ENCODE data around the gene PLPP6.

DNA sequence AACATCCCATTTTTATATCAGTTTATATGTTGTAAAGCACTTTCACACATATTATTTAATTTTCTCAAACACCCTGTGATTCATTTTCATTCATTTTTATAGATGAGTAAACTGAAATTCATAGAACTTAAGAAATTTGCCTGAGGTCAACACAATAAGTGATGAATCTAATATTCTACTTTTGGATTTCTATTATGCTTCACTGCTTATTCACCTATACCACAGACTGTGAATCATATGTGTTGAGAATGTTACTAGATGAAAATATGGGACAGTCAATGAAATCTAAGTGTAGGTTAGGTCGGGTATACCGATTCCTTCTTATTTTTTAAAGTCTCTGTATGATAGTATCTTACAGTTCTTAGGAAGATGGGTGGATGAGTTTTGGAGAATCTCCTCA is 42.0 kb downstream of the PLPP6 start:
- TF ChIP-seq, protein P1, sequence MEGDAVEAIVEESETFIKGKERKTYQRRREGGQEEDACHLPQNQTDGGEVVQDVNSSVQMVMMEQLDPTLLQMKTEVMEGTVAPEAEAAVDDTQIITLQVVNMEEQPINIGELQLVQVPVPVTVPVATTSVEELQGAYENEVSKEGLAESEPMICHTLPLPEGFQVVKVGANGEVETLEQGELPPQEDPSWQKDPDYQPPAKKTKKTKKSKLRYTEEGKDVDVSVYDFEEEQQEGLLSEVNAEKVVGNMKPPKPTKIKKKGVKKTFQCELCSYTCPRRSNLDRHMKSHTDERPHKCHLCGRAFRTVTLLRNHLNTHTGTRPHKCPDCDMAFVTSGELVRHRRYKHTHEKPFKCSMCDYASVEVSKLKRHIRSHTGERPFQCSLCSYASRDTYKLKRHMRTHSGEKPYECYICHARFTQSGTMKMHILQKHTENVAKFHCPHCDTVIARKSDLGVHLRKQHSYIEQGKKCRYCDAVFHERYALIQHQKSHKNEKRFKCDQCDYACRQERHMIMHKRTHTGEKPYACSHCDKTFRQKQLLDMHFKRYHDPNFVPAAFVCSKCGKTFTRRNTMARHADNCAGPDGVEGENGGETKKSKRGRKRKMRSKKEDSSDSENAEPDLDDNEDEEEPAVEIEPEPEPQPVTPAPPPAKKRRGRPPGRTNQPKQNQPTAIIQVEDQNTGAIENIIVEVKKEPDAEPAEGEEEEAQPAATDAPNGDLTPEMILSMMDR (IDR thresholded peaks at IDR 0.05), result no peak
- TF ChIP-seq, protein P2, sequence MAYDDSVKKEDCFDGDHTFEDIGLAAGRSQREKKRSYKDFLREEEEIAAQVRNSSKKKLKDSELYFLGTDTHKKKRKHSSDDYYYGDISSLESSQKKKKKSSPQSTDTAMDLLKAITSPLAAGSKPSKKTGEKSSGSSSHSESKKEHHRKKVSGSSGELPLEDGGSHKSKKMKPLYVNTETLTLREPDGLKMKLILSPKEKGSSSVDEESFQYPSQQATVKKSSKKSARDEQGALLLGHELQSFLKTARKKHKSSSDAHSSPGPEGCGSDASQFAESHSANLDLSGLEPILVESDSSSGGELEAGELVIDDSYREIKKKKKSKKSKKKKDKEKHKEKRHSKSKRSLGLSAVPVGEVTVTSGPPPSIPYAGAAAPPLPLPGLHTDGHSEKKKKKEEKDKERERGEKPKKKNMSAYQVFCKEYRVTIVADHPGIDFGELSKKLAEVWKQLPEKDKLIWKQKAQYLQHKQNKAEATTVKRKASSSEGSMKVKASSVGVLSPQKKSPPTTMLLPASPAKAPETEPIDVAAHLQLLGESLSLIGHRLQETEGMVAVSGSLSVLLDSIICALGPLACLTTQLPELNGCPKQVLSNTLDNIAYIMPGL (CRISPR knock-in tag; IDR thresholded peaks at IDR 0.05), result no peak
- TF ChIP-seq CREB1 (CRISPR knock-in tag; IDR thresholded peaks at IDR 0.05) (no peak), SP1 (CRISPR knock-in tag; conservative IDR thresholded peaks at IDR 0.05) (no peak)
- TF ChIP-seq, protein P3, sequence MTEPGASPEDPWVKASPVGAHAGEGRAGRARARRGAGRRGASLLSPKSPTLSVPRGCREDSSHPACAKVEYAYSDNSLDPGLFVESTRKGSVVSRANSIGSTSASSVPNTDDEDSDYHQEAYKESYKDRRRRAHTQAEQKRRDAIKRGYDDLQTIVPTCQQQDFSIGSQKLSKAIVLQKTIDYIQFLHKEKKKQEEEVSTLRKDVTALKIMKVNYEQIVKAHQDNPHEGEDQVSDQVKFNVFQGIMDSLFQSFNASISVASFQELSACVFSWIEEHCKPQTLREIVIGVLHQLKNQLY (CRISPR knock-in tag; IDR thresholded peaks at IDR 0.05), result no peak
